Tibial artery (tissue), 4 donors: ENCODE data around the gene SLC39A11.

Experiments
- DNase-seq, 2 donors: peaks; one replicate each; pipeline ENCODE4 v3.0.0-alpha.2; 2019
- H3K27ac ChIP-seq, 2 donors: fragments of 200-600 bp; sonication (generic) in 1 of 2; 1 replicate in 1 of 2; 2 replicates in 1 of 2; pipeline ENCODE4 v1.5.1; 2018 to 2019; ENCODE audit warnings: mild to moderate bottlenecking in 1 of 2
- H3K27me3 ChIP-seq, 2 donors: fragments of 200-600 bp; sonication (generic) in 1 of 2; one replicate each; pipeline versions ENCODE4 v1.5.1 to v1.6.0; 2016 to 2019
- H3K36me3 ChIP-seq, 3 donors: fragments of 200-600 bp; sonication (generic) in 2 of 3; one replicate each; pipeline ENCODE4 v1.5.1; 2016 to 2019; ENCODE audit warnings: mild to moderate bottlenecking in 2 of 3
- H3K4me1 ChIP-seq, 4 donors: fragments of 200-600 bp; sonication (generic) in 2 of 4; 1 replicate in 3 of 4; 2 replicates in 1 of 4; pipeline ENCODE4 v1.5.1; 2016 to 2019
- H3K4me3 ChIP-seq, 2 donors: fragments of 200-600 bp; sonication (generic) in 1 of 2; 1 replicate in 1 of 2; 2 replicates in 1 of 2; pipeline ENCODE4 v1.5.1; 2018 to 2019; ENCODE audit warnings: mild to moderate bottlenecking in 2 of 2
- H3K9me3 ChIP-seq, 3 donors: fragments of 200-600 bp; sonication (generic) in 1 of 3; one replicate each; pipeline ENCODE4 v1.5.1; 2016 to 2019
- intact Hi-C: fragments of 100-400 bp; cut with DNase I; formaldehyde crosslinking; loops from one replicate; pipeline ENCODE4 v1.15.0; 2023; ENCODE audit warnings: low total_unique reads
- TF ChIP-seq, protein P1 (sequence below), 2 experiments: fragments of 200-600 bp in 1 of 2; fragments of 450-650 bp in 1 of 2; IDR thresholded peaks; one replicate each; pipeline ENCODE4 v1.5.1; 2017 to 2019; ENCODE audit warnings: antibody characterized with exemption in 2 of 2, mild to moderate bottlenecking in 1 of 2, moderate library complexity in 1 of 2

The SLC39A11 gene

DNA sequence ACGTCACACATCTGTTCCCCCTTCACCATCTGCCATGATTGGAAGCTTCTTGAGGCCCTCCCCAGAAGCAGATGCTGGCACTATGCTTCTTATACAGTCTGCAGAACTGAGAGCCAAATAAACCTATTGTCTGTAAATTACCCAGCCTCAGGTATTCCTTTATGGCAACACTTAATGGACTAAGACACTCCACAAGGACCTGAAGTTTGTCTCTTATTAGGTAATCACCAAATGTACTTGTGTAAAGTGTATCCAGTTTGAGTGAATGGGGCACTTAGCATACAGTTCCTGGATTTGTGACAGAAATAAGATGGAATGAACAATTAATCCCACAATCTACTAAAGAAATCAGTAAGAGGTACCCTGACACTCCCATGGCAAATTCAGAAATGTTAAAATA is 105.3 kb downstream of the SLC39A11 start:
- no peak overlapping the region for H3K4me3 ChIP-seq
- no peak for DNase-seq
- H3K4me1 ChIP-seq, result peaks cover 0 to 6% (median 3%) of the 10 kb centered on the region in 4 donors
- no peaks in the 10 kb centered on the region for H3K27me3 ChIP-seq
- H3K36me3 ChIP-seq, result no peaks in the 10 kb centered on the region
- no peaks in the 10 kb centered on the region for H3K9me3 ChIP-seq
- H3K27ac ChIP-seq, result no peak overlapping the region
- TF ChIP-seq, protein P1, sequence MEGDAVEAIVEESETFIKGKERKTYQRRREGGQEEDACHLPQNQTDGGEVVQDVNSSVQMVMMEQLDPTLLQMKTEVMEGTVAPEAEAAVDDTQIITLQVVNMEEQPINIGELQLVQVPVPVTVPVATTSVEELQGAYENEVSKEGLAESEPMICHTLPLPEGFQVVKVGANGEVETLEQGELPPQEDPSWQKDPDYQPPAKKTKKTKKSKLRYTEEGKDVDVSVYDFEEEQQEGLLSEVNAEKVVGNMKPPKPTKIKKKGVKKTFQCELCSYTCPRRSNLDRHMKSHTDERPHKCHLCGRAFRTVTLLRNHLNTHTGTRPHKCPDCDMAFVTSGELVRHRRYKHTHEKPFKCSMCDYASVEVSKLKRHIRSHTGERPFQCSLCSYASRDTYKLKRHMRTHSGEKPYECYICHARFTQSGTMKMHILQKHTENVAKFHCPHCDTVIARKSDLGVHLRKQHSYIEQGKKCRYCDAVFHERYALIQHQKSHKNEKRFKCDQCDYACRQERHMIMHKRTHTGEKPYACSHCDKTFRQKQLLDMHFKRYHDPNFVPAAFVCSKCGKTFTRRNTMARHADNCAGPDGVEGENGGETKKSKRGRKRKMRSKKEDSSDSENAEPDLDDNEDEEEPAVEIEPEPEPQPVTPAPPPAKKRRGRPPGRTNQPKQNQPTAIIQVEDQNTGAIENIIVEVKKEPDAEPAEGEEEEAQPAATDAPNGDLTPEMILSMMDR (IDR thresholded peaks at IDR 0.05), result no peak
- intact Hi-C loops, result loop anchor here (5.0 kb wide), 1 partner anchor 170 kb away; no protein-coding TSS in a partner anchor

DNA sequence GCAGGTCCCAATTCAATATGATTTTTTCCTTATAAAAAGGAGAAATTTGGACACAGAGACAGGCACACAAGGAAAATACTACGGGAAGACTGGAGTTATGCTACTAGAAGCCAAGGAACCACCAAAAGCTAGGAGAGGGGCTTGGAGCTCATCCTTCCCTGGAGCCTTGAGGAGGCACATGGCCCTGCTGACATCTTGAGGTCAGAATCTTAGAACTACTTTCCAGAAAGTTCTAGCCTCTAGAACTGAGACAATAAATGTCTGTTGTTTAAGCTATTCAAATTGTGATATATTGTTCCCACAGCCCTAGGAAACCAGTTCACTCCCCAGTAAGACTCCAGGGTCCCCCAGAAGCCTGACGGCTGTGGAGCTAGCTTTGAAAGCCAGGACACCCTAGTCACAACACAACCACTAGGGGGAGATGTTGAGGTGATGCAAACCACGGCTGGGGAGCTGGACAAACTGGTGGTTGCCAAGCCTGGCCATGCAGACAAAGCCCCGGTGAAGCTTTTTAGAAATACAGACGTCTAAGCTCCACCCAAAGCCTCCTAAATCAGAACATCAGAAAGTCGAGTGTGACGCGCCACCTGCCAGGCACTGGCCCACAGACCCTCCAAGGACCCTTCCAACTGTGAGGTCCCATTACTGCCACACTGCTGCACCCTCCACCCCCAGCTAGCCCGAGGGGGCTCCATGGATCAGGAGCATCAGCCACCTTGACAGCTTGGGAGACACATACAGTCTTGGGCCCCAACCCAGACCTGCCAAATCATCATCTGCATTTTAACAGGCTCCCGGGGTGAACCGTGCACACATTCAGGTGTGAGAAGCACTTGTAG is 106.4 kb downstream of the SLC39A11 start:
- Histone ChIP-seq H3K27me3 (no peaks in the 10 kb centered on the region), H3K9me3 (no peaks in the 10 kb centered on the region), H3K4me1 (peaks cover 0 to 6% (median 3%) of the 10 kb centered on the region in 4 donors), H3K36me3 (no peaks in the 10 kb centered on the region), H3K4me3 (no peak overlapping the region), H3K27ac (no peak overlapping the region)
- TF ChIP-seq, protein P1 (IDR thresholded peaks at IDR 0.05), result peak; percentile 76 to 83
- intact Hi-C loops, result loop anchor here (5.0 kb wide), 1 partner anchor 171 kb away; no protein-coding TSS in a partner anchor
- DNase-seq, result peak; percentile 62 to 70

DNA sequence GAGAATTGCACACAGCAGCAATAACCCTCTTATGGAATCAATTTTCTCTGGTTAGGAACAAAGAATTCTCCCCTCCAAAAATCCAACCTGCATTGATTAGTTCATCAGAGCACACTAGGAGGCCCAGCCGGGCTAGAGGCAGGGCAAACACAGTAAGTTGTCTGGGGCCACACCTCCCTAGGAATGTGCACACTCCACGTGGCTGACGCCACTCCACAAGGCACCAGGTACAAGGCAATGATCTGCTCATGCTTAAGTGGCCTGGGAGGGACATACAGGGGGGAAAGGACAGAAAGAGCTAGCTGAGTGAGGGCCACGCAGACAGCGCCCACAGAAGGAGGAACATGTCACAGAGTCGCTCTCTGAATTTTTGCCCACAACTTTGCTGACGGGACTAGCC is 107.6 kb downstream of the SLC39A11 start:
- Histone ChIP-seq H3K9me3 (no peaks in the 10 kb centered on the region), H3K36me3 (no peaks in the 10 kb centered on the region), H3K4me1 (peaks cover 0 to 6% (median 3%) of the 10 kb centered on the region in 4 donors), H3K27ac (no peak overlapping the region), H3K4me3 (no peak overlapping the region), H3K27me3 (no peaks in the 10 kb centered on the region)
- TF ChIP-seq, protein P1 (IDR thresholded peaks at IDR 0.05), result no peak
- intact Hi-C loops, result loop anchor here (5.0 kb wide), 1 partner anchor 172 kb away; no protein-coding TSS in a partner anchor
- DNase-seq, result no peak

DNA sequence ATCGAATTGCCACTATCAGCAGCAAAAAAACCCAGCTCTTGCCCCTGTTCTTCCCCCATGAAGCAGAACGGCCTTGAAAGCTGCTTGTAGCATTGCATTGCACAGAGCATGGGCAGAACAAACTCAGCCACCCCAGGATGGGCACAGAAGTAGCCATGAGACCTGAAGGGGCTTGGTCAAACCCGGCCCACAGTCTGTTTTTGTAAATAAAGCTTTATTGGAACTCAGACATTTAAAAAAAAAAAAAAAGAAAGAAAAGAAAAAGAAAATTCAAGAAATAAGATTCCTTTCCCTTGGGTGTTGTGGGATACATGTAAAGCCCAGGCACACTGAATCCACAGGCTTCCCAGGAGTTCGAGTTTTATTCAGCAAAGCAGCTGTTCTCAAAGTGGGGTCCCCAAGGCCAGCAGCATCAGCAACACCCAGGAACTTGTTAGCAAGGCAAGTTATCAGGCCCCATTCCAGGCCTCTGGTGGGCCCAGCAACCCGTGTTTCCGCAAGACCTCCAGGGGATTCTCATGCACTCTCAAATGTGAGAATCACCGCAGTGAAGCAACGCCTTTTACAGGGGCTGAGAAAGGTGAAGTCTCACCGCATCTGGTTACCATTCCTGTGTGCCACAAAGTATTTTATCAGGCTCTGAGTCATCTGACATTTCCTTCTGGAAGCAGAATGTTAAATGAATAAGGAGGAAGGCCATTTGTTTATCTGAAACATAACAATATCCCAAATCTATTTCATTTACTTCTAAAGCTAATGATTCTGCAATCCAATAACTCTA is 108.2 kb downstream of the SLC39A11 start:
- no peak for DNase-seq
- TF ChIP-seq, protein P1 (IDR thresholded peaks at IDR 0.05), result no peak
- peaks cover 0 to 6% (median 3%) of the 10 kb centered on the region in 4 donors for H3K4me1 ChIP-seq
- H3K4me3 ChIP-seq, result no peak overlapping the region
- H3K9me3 ChIP-seq, result no peaks in the 10 kb centered on the region
- H3K27ac ChIP-seq, result no peak overlapping the region
- intact Hi-C loops, result no loop called here
- no peaks in the 10 kb centered on the region for H3K36me3 ChIP-seq
- no peaks in the 10 kb centered on the region for H3K27me3 ChIP-seq

DNA sequence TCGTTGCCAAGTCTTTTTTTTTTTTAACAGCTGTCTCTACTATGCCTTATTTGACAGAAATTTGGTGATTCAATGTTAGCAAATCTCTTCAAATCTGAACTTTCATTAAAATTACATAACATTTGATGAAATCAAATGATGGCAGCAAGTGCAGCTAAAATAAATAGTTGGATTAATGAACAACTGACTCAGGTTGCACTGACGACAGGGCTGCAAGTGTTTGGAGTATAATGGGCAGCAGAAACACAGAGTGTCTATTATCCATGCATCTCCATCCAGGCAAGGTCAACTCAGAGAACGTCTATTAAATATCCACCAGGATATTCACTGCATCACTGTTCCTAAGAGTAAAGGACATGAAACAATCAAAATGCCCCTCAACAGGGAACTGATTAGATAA is 109.8 kb downstream of the SLC39A11 start:
- peaks cover 0 to 8% (median 6%) of the 10 kb centered on the region in 4 donors for H3K4me1 ChIP-seq
- TF ChIP-seq, protein P1 (IDR thresholded peaks at IDR 0.05), result no peak
- no peaks in the 10 kb centered on the region for H3K9me3 ChIP-seq
- no peaks in the 10 kb centered on the region for H3K27me3 ChIP-seq
- H3K27ac ChIP-seq, result no peak overlapping the region
- intact Hi-C loops, result no loop called here
- no peak overlapping the region for H3K4me3 ChIP-seq
- DNase-seq, result no peak
- no peaks in the 10 kb centered on the region for H3K36me3 ChIP-seq
